HG03460 (cell line): Measurements from ENCODE around the gene TF.

Experiments
- ATAC-seq: cut with Tn5 transposase; IDR thresholded peaks from one replicate; pipeline ENCODE4 v1.9.1; 2021; ENCODE audit not compliant: unreplicated experiment

The TF gene

GRCh38 chr3:133834621-133835417 lies 88.6 kb downstream of the TF start:
- ATAC-seq, result no peak

- ATAC-seq, result no peak
Observed at GRCh38 chr3:133835418-133835743, 89.2 kb downstream of the TF start.

DNA sequence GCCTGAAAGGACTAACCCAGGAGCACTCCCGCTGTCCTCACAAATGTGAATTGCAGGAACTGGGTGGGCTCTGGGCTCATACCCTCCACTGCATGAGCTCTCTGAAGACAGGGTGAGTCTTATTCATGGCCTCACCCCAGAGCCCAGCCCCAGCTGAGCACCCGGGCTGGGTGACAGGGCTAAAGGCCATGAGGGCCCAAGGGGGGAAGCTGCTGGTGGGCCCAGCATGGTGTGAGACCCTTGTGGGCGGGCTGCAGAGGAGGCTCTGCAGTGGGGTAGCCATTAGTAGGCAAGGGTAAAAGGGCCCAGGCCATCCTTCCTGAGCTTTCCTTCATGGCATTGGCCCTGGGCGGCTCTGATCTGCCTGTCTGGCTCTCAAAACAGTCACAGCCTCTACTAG lies 89.8 kb downstream of the TF start:
- no peak for ATAC-seq

GRCh38 chr3:133836497-133837158 lies 90.4 kb downstream of the TF start:
- ATAC-seq, result no peak

DNA sequence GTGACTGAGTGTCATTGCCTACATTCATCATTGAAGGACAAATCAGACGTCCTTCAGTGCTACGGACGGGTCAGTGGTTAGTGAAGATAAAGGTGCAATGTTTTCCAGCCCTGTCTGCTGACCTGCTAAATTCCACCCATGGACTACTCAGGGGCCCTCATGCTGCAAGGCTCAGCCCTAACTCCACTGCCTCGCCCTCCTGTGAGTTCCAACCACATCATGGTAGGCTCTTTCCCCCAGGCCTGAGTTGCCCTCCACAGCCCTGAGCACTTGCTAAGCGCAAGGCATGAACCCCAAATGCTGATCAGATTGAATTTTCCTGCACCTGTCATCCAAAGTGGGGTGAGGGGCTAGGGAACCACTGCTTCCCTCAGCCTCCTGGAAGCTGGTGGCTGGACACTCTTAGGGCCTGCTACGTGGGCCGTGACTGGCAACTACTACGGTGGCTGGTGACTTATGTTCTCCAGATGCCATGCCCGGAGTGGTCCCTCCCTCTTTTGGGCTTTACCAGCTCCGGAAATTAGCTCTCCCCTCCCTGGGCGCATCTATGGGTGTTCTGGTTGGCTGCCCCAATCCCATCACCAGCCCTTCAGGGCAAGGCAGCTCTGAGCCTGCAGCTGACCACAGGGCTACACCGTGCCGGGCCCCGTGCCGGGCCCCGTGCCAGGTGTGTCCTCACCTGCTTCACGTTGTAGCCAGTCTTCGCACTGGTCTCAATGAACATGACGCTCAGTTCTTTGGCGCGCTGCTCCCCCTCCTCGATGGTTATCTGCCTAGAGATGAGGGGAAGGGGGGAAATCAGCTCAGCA lies 91.5 kb downstream of the TF start:
- no peak for ATAC-seq

DNA sequence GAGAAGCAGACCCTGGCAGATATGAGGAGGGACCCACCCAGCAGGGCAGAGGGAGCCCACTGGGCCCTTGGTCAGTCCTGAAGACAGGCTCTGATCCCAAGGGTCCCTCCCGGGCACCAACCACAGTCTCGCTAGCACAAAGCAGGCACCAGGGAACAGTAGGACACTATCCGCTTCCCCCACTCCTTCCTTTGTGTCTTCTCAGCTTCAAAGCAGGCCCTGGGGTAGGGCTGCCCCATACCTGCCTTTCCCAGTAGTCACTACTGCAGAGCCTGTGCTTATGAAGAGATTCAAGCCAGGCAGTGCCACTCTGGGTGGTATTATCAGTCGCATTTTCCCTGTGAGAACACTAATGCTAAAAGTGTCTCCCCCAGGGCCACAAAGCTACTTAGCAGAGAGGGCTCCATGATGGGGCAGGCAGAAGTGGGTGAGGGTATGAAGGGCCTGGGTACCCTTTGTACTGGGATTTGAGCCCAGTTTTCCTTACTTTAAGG lies 92.2 kb downstream of the TF start:
- ATAC-seq, result no peak

- no peak for ATAC-seq
Observed at GRCh38 chr3:133838916-133839800, 93.0 kb downstream of the TF start.

DNA sequence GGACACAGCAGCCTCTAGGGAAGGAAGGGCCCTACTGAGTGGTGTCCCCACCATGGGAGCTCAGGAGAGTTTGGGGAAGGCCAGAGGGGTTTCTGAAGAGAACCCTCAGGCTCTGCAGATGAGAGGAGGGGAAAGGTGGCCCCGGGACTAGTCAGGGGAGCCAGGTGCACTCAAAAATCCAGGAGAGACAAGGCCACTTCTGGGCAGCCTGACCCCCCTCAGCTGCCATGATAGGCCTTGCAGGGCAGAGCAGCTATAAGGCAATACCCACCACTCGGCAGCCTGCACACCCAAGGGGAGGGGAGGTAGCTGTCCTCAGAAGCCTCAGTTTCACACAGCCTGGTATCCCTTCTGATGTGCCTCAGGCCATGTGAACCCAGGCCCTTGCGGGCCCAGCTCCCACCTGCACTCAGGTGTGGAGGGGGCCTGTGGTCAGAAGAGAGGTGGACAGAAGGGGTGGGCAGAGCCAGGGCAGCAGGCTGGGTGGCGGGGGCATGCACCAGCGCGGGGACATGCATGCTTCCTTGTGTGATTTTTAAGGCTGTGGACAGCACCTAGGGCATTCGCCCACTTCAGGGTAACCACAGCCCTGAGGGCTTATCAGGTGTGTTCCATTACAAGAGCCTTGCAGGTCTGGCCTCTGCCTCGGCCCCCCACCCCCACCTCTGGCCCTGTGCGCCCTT lies 94.0 kb downstream of the TF start:
- no peak for ATAC-seq

- no peak for ATAC-seq
Observed at GRCh38 chr3:133840767-133841166, 94.6 kb downstream of the TF start.

GRCh38 chr3:133841196-133841595 lies 95.0 kb downstream of the TF start:
- no peak for ATAC-seq

GRCh38 chr3:133842158-133842557 lies 96.0 kb downstream of the TF start:
- no peak for ATAC-seq

- ATAC-seq, result no peak
Observed at GRCh38 chr3:133843634-133844033, 97.4 kb downstream of the TF start.

GRCh38 chr3:133845127-133845526 lies 98.9 kb downstream of the TF start:
- no peak for ATAC-seq
